ENCODE data around the gene PHACTR1.

- TF ChIP-seq CTCF (IDR thresholded peaks at IDR 0.05) (no peak), POLR2A (IDR thresholded peaks at IDR 0.05) (no peak)
These were observed 536.7 kb downstream of the PHACTR1 start for GRCh38 chr6:13253272-13253671.
